Fibroblast of the aortic adventitia (primary cell): ENCODE data around the gene RAB40C. TPM values are rescaled to one million over a fixed set of nuclear protein-coding genes. Genes with fewer than 3 reads are reported as not detected.

Experiments
- DNase-seq: peaks from one replicate; pipeline ENCODE4 v3.0.0-alpha.2; 2010; ENCODE audit warnings: low read depth
- H3K4me3 ChIP-seq: 2 replicates; pipeline ENCODE4 v1.5.1; 2011; ENCODE audit warnings: low read depth, mild to moderate bottlenecking, control low read depth, low read length, moderate library complexity
- CTCF ChIP-seq: IDR thresholded peaks from 2 replicates; pipeline ENCODE4 v1.5.1; 2011; ENCODE audit warnings: mild to moderate bottlenecking, low read length, control low read depth, inconsistent platforms; ENCODE audit not compliant: insufficient read depth
- total RNA-seq: library from RNA; depleted of rRNA; stranded (reverse); fragments of >200 nt; gene quantifications from 2 replicates; pipeline ENCODE4 v1.2.3, GENCODE V29; 2012; ENCODE audit warnings: low replicate concordance

RAB40C gene
- total RNA-seq, 1 donor, result 12.0 TPM

DNA sequence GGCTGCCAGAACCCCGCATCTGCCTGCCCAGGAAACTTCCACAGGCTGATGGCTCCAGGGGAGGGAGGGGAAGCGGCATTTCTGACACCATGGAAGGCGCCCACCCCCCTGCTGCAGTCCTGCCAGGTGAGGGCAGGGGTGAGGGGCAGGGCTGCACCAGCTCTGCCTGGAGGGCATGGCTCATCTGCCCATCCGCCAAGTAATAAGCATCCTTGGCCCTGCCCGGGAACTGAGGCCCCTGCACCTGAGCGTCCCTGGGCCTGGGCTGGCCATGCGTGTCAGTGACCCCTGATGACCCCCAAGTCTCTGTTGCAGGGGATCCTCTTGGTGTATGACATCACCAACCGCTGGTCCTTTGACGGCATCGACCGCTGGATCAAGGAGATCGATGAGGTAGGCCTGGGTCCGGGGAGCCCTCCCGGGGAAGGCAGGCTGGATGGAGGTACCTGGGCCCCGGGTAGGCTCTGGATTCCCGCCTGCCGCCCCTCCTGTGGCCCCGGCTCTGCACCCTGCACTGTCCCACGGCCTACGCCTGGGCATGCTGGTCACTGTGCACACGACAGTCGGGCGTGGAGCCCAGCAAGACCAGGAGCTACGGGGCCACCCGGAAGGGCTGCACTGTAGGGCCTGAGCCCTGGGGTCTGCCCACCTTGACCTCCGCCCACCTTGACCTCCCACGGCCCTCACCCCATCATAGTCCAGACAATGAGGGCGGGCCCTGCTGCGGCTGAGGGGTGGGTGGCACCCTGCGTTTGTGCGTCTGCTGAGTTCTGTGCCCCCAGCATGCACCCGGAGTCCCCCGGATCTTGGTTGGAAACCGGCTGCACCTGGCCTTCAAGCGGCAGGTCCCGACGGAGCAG lies 35.5 kb downstream of the RAB40C start:
- H3K4me3 ChIP-seq, result no peak overlapping the region
- no peak for TF ChIP-seq CTCF
- DNase-seq, result no peak

DNA sequence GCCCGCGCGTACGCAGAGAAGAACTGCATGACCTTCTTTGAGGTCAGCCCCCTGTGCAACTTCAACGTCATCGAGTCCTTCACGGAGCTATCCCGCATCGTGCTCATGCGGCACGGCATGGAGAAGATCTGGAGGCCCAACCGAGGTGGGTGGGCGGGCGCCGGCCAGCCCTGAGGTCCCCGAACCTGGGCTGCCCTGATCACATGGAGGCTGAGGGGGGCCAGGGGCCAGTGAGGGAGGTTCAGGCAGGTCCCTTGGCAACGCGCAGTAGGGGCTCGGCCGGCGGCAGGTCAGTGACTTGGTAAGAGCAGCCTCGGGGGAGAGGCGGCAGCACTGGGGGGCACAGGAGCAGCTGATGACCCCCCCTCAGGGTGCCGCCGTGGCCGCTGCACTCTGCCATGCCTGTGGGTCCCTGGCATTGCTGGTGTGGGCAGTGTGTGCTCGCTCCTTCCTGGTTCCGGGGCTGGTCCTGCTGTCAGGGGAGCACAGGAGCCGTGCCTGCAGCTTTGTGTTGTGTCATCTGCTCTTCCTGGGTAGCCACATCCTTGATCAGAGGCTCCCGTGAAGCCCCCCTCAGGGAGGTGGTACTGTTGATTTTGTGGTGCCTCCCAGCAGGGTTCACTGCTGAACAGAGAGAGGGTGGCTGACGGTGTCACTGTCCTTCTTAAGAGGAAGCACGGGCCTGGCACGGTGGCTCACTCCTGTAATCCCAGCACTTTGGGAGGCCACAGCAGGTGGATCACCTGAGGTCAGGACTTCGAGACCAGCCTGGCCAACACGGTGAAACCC lies 36.3 kb downstream of the RAB40C start:
- no peak overlapping the region for H3K4me3 ChIP-seq
- DNase-seq, result no peak
- no peak for TF ChIP-seq CTCF

GRCh38 chr16:626787-627453 lies 37.1 kb downstream of the RAB40C start:
- TF ChIP-seq CTCF, result no peak
- no peak overlapping the region for H3K4me3 ChIP-seq
- DNase-seq, result peak; percentile 96

DNA sequence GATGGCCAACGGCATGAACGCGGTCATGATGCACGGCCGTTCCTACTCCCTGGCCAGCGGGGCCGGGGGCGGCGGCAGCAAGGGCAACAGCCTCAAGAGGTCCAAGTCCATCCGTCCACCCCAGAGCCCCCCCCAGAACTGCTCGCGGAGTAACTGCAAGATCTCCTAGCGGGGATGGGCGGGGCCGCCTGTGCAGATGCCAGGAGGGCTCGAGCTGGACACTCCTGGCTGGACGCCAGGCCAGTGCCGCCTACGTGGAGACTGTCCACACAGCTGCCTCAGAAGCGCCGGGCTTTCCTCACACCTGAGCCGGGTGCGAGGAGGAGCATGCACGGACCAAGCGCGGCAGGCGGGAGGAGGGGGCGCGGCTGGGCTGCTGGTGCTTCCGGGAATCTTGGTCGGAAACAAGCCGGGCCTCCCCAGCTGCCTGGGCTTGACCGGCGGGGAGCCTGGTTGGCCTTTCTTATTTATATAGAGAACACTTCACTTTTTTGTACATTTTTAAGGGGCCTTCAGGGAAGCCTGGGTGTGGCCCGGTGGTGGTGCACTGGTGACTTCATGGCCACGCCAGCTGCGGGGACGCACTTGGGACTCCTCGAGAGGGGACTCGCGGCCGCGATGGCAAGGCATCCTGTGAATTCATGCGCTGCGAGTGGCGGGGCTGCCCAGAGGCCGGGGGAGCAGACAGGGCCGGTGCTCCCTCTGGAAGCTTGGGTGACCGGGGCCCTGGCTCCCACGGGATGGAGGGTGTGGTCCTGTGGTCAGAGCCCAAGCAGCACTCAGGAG lies 37.8 kb downstream of the RAB40C start:
- peak; percentile 18 for DNase-seq
- no peak overlapping the region for H3K4me3 ChIP-seq
- no peak for TF ChIP-seq CTCF

GRCh38 chr16:628321-629061 lies 38.6 kb downstream of the RAB40C start:
- no peak for DNase-seq
- H3K4me3 ChIP-seq, result no peak overlapping the region
- no peak for TF ChIP-seq CTCF
